ENCODE results near the gene RPL38. TPM values are rescaled to one million over a fixed set of nuclear protein-coding genes. Genes with fewer than 3 reads are reported as not detected.

RPL38 gene
- total RNA-seq, 2 donors from 2014 or later: 1,542 to 1,684 TPM

GRCh38 chr17:74206332-74206818 is 2.9 kb downstream of the RPL38 start:
- no peak for ATAC-seq
- Mint-ChIP-seq H3K4me3 (peak overlapping the region; percentile 62), H3K4me1 (peaks cover 36% of the 10 kb centered on the region), H3K27me3 (peaks cover 8% of the 10 kb centered on the region), H3K27ac (peak overlapping the region; percentile 65), H3K36me3 (ENCODE audit: low read depth) (peaks cover 6% of the 10 kb centered on the region)
- H3K9me3 ChIP-seq (ENCODE audit: control insufficient read depth, low read length, poor library complexity, severe bottlenecking): no peaks in the 10 kb centered on the region
- no peak for DNase-seq

DNA sequence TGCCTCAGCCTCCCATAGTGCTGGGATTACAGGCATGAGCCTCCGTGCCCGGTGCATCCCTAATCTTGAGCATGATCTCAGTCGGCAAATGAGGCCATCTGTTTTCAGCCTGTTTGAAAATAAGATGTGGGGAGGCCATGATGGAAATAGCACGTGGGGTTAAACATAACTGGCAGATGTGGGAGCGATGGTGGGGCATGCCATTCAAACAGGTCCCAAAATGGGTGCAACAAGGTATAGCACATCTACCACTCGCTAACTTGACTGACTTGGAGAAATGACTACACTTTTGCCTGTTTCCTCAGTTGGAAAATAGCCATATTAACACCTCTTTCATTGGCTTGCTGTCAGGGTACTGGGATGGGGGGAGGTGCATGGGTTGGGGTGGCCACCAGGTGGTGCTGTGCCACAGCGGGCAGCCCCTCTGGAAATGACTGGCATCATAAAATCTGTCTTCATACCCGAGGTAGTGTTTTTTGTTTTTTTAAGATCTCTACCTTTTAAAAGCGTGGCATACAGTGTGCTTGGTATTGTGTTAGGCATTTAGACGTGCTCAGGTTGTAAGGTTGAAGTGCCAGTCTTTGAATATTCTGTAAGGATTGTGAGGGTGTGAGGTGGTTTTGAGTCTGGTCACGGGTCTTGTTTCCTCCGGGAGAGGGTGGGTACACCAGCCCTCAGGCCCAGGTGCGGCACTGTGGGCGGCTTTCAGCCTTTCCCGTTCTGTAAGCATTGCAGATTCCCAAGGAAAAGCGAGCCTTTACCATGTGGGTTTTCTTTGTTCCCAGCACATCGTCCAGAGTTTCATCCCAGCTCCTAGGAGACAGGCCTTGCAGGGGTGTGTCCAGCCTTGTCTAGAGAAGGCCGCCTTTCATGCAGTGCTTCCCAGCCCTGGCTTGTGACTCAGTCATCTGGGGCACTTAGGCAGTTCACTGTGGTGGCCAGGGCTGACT is 7.0 kb downstream of the RPL38 start:
- peak; percentile 67 for ATAC-seq
- peak; percentile 68 to 79 (median 70) for DNase-seq
- Mint-ChIP-seq H3K27me3 (no peaks in the 10 kb centered on the region), H3K4me3 (peak overlapping the region; percentile 96), H3K36me3 (ENCODE audit: low read depth) (peaks cover 4% of the 10 kb centered on the region), H3K4me1 (peaks cover 42% of the 10 kb centered on the region), H3K27ac (peak overlapping the region; percentile 93)
- H3K9me3 ChIP-seq (ENCODE audit: control insufficient read depth, low read length, poor library complexity, severe bottlenecking): no peaks in the 10 kb centered on the region

- H3K9me3 ChIP-seq (ENCODE audit: control insufficient read depth, low read length, poor library complexity, severe bottlenecking): no peaks in the 10 kb centered on the region
- Mint-ChIP-seq H3K27me3 (no peaks in the 10 kb centered on the region), H3K4me1 (peaks cover 40% of the 10 kb centered on the region), H3K27ac (peak overlapping the region; percentile 93), H3K4me3 (peak overlapping the region; percentile 96), H3K36me3 (ENCODE audit: low read depth) (peaks cover 4% of the 10 kb centered on the region)
- DNase-seq: no peak
- ATAC-seq: no peak
Measured at GRCh38 chr17:74211141-74211911, 7.8 kb downstream of the RPL38 start.

DNA sequence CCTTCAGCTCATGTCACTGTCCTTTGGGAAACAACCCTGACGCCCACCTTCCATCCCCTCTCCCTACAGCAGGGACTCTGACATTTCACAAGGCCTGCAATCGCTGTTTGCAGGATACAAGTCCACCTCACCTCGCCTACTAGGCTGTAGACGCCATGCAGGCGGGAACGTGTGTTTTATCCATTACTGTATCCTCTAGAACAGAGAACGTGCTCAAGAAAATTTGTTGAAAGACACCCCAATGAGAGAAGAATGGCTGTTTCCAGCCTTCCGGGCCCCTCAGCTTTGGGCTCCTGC is 8.4 kb downstream of the RPL38 start:
- no peak for ATAC-seq
- Mint-ChIP-seq H3K4me1 (peaks cover 41% of the 10 kb centered on the region), H3K36me3 (ENCODE audit: low read depth) (peaks cover 4% of the 10 kb centered on the region), H3K27ac (peak overlapping the region; percentile 93), H3K27me3 (no peaks in the 10 kb centered on the region), H3K4me3 (peak overlapping the region; percentile 96)
- DNase-seq: no peak
- no peaks in the 10 kb centered on the region for H3K9me3 ChIP-seq (ENCODE audit: control insufficient read depth, low read length, poor library complexity, severe bottlenecking)

DNA sequence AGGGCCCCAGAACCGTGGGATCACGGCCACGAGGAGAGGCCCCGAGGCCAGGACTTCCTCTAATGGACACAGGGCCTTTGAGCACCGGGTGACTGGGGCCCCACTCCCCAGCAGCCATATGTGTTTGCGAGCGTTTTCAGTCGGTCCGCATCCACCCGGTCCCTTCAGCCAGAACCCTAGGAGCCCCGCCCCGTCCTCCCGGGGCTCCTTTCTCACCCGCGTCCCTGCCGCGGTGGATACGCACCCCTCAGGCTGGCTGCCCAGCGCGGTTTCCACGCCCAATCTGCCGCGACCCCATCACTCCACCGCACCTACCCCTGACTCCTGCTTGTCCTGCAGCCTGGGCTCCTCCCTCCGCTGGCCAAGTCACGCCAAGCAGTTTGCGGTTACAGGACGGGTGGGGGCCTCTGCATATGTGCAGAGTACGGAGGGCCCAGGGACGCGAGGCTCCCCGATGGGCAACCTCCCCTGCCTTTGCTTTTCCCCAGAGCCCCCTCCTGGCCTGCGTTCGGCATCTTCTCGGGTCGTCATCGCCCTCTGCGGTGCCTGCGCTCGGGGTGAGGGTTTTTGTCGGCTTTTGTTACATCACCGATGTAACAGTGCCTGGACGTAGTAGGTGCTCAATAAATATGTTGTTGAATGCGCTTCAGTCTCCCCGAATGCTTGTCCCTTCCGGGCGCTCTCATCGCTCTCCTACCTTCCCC is 8.9 kb downstream of the RPL38 start:
- ATAC-seq: peak; percentile 12
- Mint-ChIP-seq H3K4me3 (peak overlapping the region; percentile 96), H3K4me1 (peaks cover 43% of the 10 kb centered on the region), H3K36me3 (ENCODE audit: low read depth) (peaks cover 4% of the 10 kb centered on the region), H3K27me3 (no peaks in the 10 kb centered on the region), H3K27ac (peak overlapping the region; percentile 93)
- peak in 1 of 3 donors; percentile 17 for DNase-seq
- no peaks in the 10 kb centered on the region for H3K9me3 ChIP-seq (ENCODE audit: control insufficient read depth, low read length, poor library complexity, severe bottlenecking)

DNA sequence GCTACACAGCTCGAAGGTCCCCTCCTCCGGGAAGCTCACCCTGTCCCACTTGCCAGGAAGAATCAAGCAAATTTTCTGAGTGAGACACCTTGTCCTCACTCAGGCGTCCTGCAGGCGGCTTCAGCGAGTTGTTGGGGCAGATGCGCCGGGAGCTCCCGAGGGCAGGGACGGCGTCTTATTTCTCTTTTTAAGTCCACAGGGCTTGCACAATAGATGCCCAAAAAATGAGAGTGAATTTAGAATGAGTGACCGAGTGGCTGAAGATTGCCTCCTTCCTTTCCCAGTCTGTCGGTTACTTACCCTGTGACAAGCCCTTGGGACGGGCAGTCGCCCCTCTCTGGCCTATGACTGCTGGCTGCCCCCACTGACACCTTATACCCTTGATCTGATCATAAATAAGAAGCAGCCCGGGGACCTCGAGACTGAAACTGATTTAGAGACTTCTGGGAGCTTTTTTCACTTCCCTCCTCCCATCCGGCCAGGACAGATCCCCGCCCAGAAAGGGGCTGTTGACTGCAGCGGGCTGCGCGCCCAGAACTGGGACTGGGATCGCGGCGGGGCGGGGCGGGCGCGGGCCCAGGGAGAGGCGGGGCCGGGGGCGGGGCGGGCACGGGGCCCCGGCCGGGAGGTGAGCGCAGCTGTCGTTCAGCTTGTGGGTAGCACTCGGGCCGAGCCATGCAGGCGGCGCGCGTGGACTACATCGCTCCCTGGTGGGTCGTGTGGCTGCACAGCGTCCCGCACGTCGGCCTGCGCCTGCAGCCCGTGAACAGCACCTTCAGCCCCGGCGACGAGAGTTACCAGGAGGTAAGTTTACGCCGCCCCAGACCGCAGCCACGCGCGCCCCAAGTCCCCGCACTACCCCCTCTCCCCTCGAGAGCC is 9.7 kb downstream of the RPL38 start, which contains the start of gene TTYH2:
Gene TTYH2, plus strand, starts transcription at position 659 of the 879 bp plus-strand sequence. Its CDS starts 17 bp downstream, at position 676.
- Mint-ChIP-seq H3K36me3 (ENCODE audit: low read depth) (peaks cover 4% of the 10 kb centered on the region), H3K27ac (peak within 1 kb of the TSS; percentile 93), H3K4me3 (peak within 1 kb of the TSS; percentile 96), H3K27me3 (no peaks in the 10 kb centered on the region), H3K4me1 (peaks cover 38% of the 10 kb centered on the region)
- H3K9me3 ChIP-seq (ENCODE audit: control insufficient read depth, low read length, poor library complexity, severe bottlenecking): no peaks in the 10 kb centered on the region
- ATAC-seq (peak; percentile 75), DNase-seq (peak; percentile 50 to 78 (median 77))

DNA sequence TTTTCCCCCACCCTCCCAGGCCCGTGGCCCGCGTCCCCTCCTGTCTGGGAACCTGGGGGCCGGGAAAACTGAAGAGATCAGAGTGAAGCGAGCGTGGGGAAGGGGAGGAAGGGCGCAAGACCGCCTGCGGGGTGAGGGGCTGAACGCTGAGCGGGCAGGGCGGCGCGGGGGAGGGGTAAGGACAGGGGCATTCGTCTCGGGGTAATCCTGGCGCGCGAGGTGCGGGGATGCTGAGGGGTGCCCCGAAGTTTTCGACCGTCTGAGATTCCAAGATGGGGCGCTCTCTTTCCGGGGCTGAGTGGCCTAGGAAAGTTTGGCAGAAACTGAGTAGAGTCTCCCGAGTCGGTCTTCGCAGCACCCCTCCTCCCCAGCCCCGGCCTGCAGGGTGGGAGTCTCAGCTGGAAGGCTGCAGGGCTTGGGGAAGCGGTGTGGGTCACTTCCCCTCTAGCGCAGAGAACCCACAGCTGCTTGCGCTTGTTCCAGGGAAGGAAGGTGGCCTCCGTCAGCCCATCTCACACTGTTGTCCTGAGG is 10.4 kb downstream of the RPL38 start:
- Mint-ChIP-seq H3K4me1 (peaks cover 37% of the 10 kb centered on the region), H3K27me3 (no peaks in the 10 kb centered on the region), H3K4me3 (peak overlapping the region; percentile 96), H3K27ac (peak overlapping the region; percentile 93), H3K36me3 (ENCODE audit: low read depth) (peaks cover 4% of the 10 kb centered on the region)
- DNase-seq (no peak), ATAC-seq (no peak)
- H3K9me3 ChIP-seq (ENCODE audit: control insufficient read depth, low read length, poor library complexity, severe bottlenecking): no peaks in the 10 kb centered on the region

DNA sequence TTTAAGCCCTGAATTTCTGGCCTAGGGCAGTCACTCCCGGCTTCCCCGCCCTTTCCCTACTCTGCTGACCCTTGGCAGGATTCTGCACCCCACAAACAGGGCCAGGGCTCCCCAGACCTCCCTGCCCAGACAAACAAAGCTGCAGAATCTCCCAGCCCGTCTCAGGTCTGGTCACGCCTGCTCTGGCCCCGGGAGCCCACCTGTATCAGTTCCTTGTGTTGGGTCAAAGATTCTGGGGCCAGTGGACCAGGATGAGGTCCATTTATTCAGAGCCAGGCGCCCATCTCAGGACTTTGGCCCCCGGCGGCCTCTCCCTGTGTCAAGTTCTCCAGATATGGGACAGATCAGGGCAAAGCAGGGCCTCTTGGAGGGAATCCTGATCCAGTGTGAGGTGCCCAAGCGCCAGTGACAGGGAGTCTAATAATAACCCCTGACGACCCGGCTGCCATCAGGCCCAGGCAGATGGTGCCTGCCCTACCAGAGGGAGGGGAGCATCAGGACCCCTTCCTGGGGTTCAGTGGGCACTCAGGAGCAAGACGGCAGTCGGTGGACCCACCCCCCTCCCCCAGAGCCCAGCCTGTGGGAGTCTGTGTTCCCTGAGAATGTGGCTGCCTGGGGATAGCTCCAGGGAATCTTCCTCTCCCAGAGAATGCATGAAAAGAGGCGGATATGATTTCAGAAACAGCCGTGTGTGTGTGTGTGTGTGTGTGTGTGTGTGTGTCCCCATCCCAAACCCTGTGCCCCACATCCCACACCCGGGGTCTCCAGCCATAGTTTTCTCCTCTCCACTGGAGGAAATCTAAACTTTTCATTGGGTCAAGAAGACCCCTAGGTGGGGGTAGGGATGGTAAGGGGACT is 11.2 kb downstream of the RPL38 start:
- H3K4me3 Mint-ChIP-seq: peak overlapping the region; percentile 96
- peaks cover 35% of the 10 kb centered on the region for H3K4me1 Mint-ChIP-seq
- H3K27me3 Mint-ChIP-seq: no peaks in the 10 kb centered on the region
- no peaks in the 10 kb centered on the region for H3K9me3 ChIP-seq (ENCODE audit: control insufficient read depth, low read length, poor library complexity, severe bottlenecking)
- peak overlapping the region; percentile 93 for H3K27ac Mint-ChIP-seq
- ATAC-seq (no peak), DNase-seq (no peak)
- peaks cover 8% of the 10 kb centered on the region for H3K36me3 Mint-ChIP-seq (ENCODE audit: low read depth)

- peaks cover 8% of the 10 kb centered on the region for H3K36me3 Mint-ChIP-seq (ENCODE audit: low read depth)
- no peaks in the 10 kb centered on the region for H3K9me3 ChIP-seq (ENCODE audit: control insufficient read depth, low read length, poor library complexity, severe bottlenecking)
- no peak overlapping the region for H3K27ac Mint-ChIP-seq
- no peak for DNase-seq
- H3K4me3 Mint-ChIP-seq: peak overlapping the region; percentile 96
- H3K4me1 Mint-ChIP-seq: peaks cover 35% of the 10 kb centered on the region
- ATAC-seq: no peak
- H3K27me3 Mint-ChIP-seq: no peaks in the 10 kb centered on the region
Measured at GRCh38 chr17:74215342-74215727, 11.9 kb downstream of the RPL38 start.

DNA sequence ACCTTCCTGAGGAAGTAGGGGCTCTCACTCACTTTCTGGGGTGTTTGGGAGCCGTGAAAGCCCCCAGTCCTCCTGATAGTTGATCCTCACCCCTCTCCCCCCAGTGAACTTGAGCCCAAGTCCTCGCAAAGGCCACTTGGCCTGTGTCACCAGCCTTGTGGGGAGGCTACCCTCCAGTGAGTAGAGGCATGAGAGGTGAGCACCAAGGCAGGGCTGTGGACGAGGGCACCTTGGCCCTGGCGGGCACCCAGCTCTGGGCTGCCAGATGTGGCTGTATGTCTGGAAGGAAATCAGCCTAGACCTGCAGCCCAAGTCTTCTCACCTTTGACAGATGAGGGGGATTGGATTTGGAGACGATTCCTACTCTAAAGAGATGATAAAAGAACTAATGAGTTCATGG is 13.0 kb downstream of the RPL38 start:
- H3K4me3 Mint-ChIP-seq: no peak overlapping the region
- H3K27me3 Mint-ChIP-seq: no peaks in the 10 kb centered on the region
- DNase-seq (no peak), ATAC-seq (no peak)
- no peak overlapping the region for H3K27ac Mint-ChIP-seq
- H3K36me3 Mint-ChIP-seq (ENCODE audit: low read depth): peaks cover 5% of the 10 kb centered on the region
- H3K9me3 ChIP-seq (ENCODE audit: control insufficient read depth, low read length, poor library complexity, severe bottlenecking): no peaks in the 10 kb centered on the region
- peaks cover 30% of the 10 kb centered on the region for H3K4me1 Mint-ChIP-seq

DNA sequence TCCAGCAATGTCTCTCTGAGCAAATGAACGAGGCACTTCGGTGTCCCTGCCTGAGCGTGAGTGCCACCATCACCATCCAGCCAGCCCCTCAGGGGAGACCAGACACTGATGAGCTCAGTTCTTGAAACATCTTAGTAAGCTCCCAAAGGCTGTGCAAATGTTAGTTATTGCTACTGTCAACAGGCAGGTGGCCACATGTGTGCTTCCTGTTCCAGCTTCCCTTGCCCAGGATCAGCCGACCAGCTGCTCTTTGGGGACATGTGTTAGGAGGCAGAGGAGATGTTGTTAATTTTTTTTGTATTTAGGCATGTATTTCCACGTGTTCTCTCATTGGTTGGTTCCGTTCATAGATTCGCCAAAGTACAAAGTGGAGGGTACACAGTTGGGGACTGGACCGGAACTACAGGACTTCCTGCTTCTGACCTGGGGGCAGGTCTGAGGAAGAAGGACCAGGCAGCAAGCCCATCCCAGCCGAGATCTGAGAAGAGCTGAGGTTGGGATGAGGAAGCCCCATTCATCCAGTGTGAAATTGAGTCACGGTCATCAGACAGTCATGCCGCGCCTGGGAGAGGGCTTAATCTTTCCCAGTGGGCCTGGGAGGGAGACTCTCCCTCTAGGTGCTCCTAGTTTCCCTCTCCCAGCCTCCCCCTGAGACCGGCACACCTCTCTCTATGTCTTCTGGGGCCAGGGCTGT is 13.7 kb downstream of the RPL38 start:
- peaks cover 5% of the 10 kb centered on the region for H3K36me3 Mint-ChIP-seq (ENCODE audit: low read depth)
- no peaks in the 10 kb centered on the region for H3K27me3 Mint-ChIP-seq
- ATAC-seq: no peak
- no peaks in the 10 kb centered on the region for H3K9me3 ChIP-seq (ENCODE audit: control insufficient read depth, low read length, poor library complexity, severe bottlenecking)
- no peak overlapping the region for H3K27ac Mint-ChIP-seq
- H3K4me1 Mint-ChIP-seq: peaks cover 25% of the 10 kb centered on the region
- H3K4me3 Mint-ChIP-seq: no peak overlapping the region
- DNase-seq: no peak

Measured in T-helper 17 cell (primary cell).